GM21515 (cell line): Measurements from ENCODE around the gene PPM1L.
A peak's percentile ranks its signal among the peaks of the same experiment; 100 is the strongest.

Source experiments
- ATAC-seq: cut with Tn5 transposase; IDR thresholded peaks from one replicate; pipeline ENCODE4 v1.9.1; 2021; ENCODE audit not compliant: unreplicated experiment

Gene PPM1L

GRCh38 chr3:161072211-161072621, 316.2 kb downstream of the PPM1L start:
- no peak for ATAC-seq

GRCh38 chr3:161072751-161073150, 316.7 kb downstream of the PPM1L start:
- ATAC-seq: no peak

GRCh38 chr3:161073181-161073580, 317.1 kb downstream of the PPM1L start:
- no peak for ATAC-seq

GRCh38 chr3:161081633-161082032, 325.6 kb downstream of the PPM1L start:
- peak; percentile 75 for ATAC-seq

GRCh38 chr3:161082063-161082462, 326.0 kb downstream of the PPM1L start:
- ATAC-seq: peak; percentile 22

GRCh38 chr3:161083131-161083530, 327.1 kb downstream of the PPM1L start:
- no peak for ATAC-seq

- no peak for ATAC-seq
These were observed 328.2 kb downstream of the PPM1L start for GRCh38 chr3:161084277-161084676.

- ATAC-seq: no peak
These were observed 337.9 kb downstream of the PPM1L start for GRCh38 chr3:161093895-161094294.

- ATAC-seq: no peak
These were observed 340.8 kb downstream of the PPM1L start for GRCh38 chr3:161096771-161097367.

GRCh38 chr3:161100994-161101393, 345.0 kb downstream of the PPM1L start:
- ATAC-seq: no peak

GRCh38 chr3:161101609-161102008, 345.6 kb downstream of the PPM1L start:
- ATAC-seq: no peak

GRCh38 chr3:161103776-161104385, 347.9 kb downstream of the PPM1L start:
- no peak for ATAC-seq

GRCh38 chr3:161104561-161105551, 348.8 kb downstream of the PPM1L start, which contains the start of gene B3GALNT1:
Gene B3GALNT1 (minus strand): TSS chr3:161105349. CDS start chr3:161086754, 18,595 bp downstream.
- peak; percentile 62 for ATAC-seq

- ATAC-seq: no peak
These were observed 351.3 kb downstream of the PPM1L start for GRCh38 chr3:161107311-161107710.

- no peak for ATAC-seq
These were observed 352.8 kb downstream of the PPM1L start for GRCh38 chr3:161108840-161109239.

- no peak for ATAC-seq
These were observed 361.6 kb downstream of the PPM1L start for GRCh38 chr3:161117646-161118045.

- no peak for ATAC-seq
These were observed 370.5 kb downstream of the PPM1L start for GRCh38 chr3:161126495-161126894.
